Stimulated activated CD4-positive, alpha-beta T cell treated with anti-CD3 and anti-CD28 coated beads, Interleukin-2, amount 100 ng/mL, for 24 hours (primary cell): ENCODE results near the gene LHX6.
A peak's percentile ranks its signal among the peaks of the same experiment; 100 is the strongest.

ENCODE experiments used
- DNase-seq, 2 donors: peaks; one replicate each; pipeline ENCODE4 v3.0.0-alpha.2; 2020

Gene LHX6

GRCh38 chr9:122190597-122191381 lies 38.0 kb downstream of the LHX6 start:
- DNase-seq = peak in 1 of 2 donors; percentile 10

GRCh38 chr9:122188369-122188768 lies 40.4 kb downstream of the LHX6 start:
- no peak for DNase-seq

- no peak for DNase-seq
Observed at GRCh38 chr9:122186777-122187470, 41.8 kb downstream of the LHX6 start.

DNA sequence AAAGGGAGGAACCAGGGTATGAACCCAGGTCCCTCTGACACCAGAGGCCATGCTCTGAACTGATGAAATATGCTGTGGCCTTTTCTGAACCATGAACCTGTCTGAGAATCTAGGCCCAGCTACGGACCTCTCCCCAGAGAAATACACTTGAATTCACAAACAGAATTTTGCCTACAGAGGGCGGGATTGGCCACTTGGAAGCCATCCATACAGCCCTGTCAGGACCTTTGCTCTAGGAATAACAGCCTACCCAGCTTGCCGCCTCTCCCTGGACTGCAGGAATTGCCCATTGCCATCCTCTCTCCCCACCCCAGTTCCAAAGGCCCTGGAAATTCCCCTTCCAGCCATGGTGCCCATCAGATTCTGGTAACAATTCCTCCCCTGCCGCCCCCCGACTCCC lies 42.5 kb downstream of the LHX6 start:
- no peak for DNase-seq

GRCh38 chr9:122184551-122184950 lies 44.2 kb downstream of the LHX6 start:
- no peak for DNase-seq

DNA sequence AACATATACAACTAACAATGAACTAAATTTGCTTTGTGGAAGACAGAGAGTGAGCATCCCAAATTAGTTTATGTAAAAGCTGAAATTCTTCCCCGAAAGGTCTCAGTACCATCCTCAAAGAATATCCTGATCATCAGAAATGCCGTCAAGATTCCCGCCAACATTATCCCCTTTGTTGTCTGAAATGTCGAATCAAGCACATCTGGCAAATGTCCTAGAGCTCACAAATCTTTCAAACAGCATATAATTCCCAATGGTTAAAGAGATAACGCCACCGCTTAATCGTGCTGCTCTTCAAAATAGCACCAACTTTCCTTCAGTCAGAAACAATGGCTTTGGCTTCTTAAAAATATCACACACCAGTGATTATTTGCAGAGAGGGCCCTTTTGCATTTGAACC lies 45.3 kb downstream of the LHX6 start:
- DNase-seq = no peak

DNA sequence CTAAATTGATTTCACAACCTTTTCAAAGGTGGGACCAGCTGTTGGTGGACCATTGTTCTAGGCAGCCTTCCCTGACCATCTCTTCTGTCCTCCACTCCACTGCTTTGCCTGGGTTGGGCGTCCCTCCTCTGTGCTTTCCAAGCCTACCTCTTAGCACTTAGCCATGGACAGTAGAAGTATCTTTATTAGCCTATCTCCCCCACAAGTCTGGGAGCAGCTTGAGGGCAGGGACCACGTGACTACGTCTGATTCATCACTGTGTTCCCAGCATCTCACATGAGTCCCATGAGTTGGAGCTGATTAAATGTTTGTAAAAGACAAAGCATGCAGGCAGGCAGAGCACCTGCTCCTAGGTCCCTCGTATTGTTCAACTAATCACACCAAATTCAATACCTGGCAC lies 48.1 kb downstream of the LHX6 start:
- no peak for DNase-seq

- DNase-seq = no peak
Observed at GRCh38 chr9:122179690-122180074, 49.1 kb downstream of the LHX6 start.

- DNase-seq = no peak
Observed at GRCh38 chr9:122179054-122179689, 49.6 kb downstream of the LHX6 start.

DNA sequence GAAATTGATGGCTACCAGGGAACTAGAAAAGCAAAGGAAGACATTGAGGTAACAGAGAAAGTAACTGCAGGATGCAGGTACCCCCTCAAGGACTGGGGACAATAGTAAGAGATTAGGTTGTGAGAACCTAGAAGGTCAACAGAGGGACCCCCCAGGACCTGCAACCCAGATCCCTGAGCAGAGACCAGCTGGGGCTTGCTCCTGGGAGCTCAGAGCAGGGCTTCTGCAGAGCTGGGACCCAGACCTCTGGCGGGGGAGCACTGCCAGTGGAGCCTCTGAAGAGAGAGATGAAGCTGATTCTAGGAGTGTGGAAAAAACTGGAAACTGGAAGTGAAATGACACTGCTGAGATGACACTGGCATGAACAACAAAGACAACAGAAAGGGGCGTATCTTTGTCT lies 51.8 kb downstream of the LHX6 start:
- no peak for DNase-seq

DNA sequence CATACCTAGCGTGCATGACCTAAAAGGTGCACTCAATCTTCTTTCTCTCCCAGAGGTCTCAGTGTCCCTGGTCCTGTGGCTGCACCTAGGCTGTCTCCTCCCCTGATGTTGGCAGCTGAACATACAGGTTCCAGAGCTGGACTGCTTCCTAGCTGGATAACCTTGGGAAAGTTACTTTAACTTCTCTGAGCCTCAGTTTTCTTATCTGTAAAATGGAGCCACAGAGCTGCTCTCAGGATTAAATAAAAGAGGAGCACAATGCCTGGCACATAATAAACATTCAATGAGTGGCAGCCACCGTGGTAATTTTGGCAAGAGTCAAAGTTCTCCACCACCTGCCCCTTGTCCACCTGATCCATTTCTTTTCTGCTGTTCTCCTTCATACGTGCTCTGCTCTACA lies 55.1 kb downstream of the LHX6 start:
- no peak for DNase-seq

DNA sequence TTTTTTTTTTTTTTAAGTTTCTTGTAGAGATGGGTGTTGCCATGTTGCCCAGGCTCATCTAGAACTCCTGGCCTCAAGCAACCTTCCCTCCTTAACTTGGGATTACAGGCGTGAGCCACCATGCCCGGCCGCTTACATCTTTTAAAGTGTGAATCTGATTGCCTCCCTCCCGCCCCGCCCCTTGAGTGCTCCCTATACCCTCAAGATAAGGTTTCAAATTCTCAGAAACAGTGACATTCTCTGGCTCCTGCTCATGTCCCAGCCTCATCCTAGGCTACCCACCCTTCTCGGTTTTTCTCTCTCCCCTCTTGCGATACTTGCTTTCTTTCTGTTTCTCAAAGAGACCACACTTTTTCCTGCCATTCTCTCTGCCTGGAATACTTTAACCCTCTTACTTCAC lies 56.6 kb downstream of the LHX6 start:
- DNase-seq = no peak

GRCh38 chr9:122168356-122168755 lies 60.4 kb downstream of the LHX6 start:
- no peak for DNase-seq

DNA sequence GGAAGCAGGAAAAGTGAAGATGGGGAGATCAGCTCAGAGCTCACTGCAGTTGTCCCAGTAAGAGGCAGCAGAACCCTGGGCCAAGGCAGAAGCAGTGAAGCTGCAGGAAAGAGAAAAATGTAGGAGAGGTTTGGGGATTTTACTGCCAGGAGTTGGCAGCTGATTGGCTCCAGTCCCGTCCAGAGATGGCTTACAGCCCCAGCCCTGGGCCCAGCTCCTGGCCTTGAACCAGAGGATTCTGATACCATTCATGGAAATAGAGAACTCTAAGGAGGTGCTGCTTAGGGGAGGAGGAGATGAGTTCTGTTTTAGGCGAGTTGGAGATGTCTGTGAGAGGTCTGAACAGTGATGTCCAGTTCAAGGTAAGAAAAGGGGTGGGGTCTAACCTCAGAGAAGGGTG lies 64.5 kb downstream of the LHX6 start:
- no peak for DNase-seq

GRCh38 chr9:122162415-122162814 lies 66.3 kb downstream of the LHX6 start:
- no peak for DNase-seq

- DNase-seq = no peak
Observed at GRCh38 chr9:122159925-122160246, 68.9 kb downstream of the LHX6 start.

GRCh38 chr9:122159026-122159924 lies 69.5 kb downstream of the LHX6 start, which contains the start of the genes MORN5 and NDUFA8:
Gene MORN5 (plus strand): TSS chr9:122159908. CDS start chr9:122159973, 65 bp downstream.
Gene NDUFA8 (minus strand): TSS chr9:122159779. CDS start chr9:122159677, 102 bp downstream.
- peak; percentile 96 to 97 for DNase-seq

- peak; percentile 31 to 36 for DNase-seq
Observed at GRCh38 chr9:122158202-122158601, 70.6 kb downstream of the LHX6 start.

GRCh38 chr9:122155796-122156195 lies 73.0 kb downstream of the LHX6 start:
- no peak for DNase-seq
